ENCODE results near the gene BST2. TPM values are rescaled to one million over a fixed set of nuclear protein-coding genes. Genes with fewer than 3 reads are reported as not detected.

BST2 gene
- total RNA-seq, 1 donor = 10.1 TPM

DNA sequence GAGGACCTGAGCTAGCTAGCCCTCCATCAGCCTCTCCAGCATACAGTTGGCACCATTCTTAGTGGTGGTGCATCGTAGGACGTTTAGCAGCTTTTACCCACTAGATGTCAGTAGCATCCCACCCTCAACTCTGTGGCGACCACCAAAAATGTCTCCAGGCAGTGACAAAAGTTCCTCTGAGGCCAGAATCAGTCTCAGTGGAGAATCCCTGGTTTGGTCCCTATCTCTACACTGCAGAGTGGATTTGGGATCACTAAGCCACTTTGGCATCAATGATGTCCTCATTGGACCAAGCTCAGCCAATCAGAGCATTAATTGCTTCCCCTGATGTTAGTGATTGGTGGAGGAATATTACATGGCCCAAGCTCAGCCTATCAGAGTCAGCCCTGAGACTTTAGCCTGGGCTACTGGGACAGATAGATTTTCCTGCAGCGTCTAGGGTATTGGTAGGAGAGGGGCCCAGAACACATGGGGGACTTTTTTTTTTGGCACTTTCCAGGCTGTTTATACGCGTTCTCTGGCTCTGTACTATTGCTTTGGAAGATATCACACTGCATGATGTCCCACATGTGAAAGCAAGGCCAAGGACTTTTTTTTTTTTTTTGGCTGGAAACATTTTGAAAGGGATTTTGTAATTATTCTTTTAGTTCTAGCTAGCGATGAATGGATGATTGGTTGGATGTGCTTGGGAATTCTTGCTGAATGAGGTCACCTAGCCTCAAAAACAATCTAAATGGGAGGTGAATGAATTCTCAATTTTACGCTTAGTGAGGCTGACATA, 36.0 kb upstream of the BST2 start:
- no peak overlapping the region for H2AFZ ChIP-seq (ENCODE audit: low read length)
- TF ChIP-seq, protein P1, sequence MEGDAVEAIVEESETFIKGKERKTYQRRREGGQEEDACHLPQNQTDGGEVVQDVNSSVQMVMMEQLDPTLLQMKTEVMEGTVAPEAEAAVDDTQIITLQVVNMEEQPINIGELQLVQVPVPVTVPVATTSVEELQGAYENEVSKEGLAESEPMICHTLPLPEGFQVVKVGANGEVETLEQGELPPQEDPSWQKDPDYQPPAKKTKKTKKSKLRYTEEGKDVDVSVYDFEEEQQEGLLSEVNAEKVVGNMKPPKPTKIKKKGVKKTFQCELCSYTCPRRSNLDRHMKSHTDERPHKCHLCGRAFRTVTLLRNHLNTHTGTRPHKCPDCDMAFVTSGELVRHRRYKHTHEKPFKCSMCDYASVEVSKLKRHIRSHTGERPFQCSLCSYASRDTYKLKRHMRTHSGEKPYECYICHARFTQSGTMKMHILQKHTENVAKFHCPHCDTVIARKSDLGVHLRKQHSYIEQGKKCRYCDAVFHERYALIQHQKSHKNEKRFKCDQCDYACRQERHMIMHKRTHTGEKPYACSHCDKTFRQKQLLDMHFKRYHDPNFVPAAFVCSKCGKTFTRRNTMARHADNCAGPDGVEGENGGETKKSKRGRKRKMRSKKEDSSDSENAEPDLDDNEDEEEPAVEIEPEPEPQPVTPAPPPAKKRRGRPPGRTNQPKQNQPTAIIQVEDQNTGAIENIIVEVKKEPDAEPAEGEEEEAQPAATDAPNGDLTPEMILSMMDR (IDR thresholded peaks at IDR 0.05; ENCODE audit: extremely low read depth, low read depth, low read length) = peak; percentile 50
- peak; percentile 89 for DNase-seq (ENCODE audit: insufficient read length, low spot score, missing footprints)

DNA sequence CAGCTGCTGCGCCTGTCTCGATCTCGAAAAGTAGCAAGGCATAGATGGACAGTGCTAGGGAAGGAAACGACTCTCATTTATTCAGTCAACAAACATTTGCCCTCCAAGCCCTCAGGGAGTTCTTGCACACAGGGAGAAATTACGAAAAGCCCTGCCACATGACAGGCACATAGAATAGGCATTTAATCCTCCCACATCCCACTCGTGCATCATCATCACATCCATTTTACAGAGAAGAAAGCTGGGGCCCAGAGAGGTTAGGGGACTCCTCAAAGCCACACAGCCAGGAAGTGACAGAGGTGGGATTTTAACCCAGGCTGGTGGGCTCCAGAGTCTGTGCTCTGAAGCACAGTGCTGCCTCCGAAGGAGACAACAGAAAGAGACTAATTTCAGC, 31.4 kb upstream of the BST2 start:
- TF ChIP-seq, protein P1 (IDR thresholded peaks at IDR 0.05; ENCODE audit: extremely low read depth, low read depth, low read length) = no peak
- peak; percentile 36 for DNase-seq (ENCODE audit: insufficient read length, low spot score, missing footprints)
- Histone ChIP-seq H3K36me3 (ENCODE audit: insufficient read depth, low read length) (no peaks in the 10 kb centered on the region), H3K4me3 (ENCODE audit: insufficient read depth, low read length) (no peak overlapping the region), H3K9me3 (ENCODE audit: low read depth, low read length) (no peaks in the 10 kb centered on the region), H2AFZ (ENCODE audit: low read length) (no peak overlapping the region), H3K4me1 (ENCODE audit: insufficient read depth, low read length) (no peaks in the 10 kb centered on the region), H3K4me2 (ENCODE audit: insufficient read depth, low read length) (no peak overlapping the region), H3K79me2 (ENCODE audit: insufficient read depth, low read length) (no peaks in the 10 kb centered on the region), H3K27me3 (ENCODE audit: insufficient read depth, low read length) (no peaks in the 10 kb centered on the region), H4K20me1 (ENCODE audit: insufficient read depth, low read length) (no peaks in the 10 kb centered on the region), H3K27ac (ENCODE audit: low read depth, low read length) (no peak overlapping the region)

More for the DNA sequence above, 36.0 kb upstream of the BST2 start:
- Histone ChIP-seq H3K27me3 (ENCODE audit: insufficient read depth, low read length) (no peaks in the 10 kb centered on the region), H3K4me3 (ENCODE audit: insufficient read depth, low read length) (no peak overlapping the region), H3K27ac (ENCODE audit: low read depth, low read length) (no peak overlapping the region), H3K79me2 (ENCODE audit: insufficient read depth, low read length) (no peaks in the 10 kb centered on the region), H4K20me1 (ENCODE audit: insufficient read depth, low read length) (no peaks in the 10 kb centered on the region), H3K9me3 (ENCODE audit: low read depth, low read length) (no peaks in the 10 kb centered on the region), H3K36me3 (ENCODE audit: insufficient read depth, low read length) (no peaks in the 10 kb centered on the region), H3K4me1 (ENCODE audit: insufficient read depth, low read length) (no peaks in the 10 kb centered on the region), H3K4me2 (ENCODE audit: insufficient read depth, low read length) (no peak overlapping the region)

DNA sequence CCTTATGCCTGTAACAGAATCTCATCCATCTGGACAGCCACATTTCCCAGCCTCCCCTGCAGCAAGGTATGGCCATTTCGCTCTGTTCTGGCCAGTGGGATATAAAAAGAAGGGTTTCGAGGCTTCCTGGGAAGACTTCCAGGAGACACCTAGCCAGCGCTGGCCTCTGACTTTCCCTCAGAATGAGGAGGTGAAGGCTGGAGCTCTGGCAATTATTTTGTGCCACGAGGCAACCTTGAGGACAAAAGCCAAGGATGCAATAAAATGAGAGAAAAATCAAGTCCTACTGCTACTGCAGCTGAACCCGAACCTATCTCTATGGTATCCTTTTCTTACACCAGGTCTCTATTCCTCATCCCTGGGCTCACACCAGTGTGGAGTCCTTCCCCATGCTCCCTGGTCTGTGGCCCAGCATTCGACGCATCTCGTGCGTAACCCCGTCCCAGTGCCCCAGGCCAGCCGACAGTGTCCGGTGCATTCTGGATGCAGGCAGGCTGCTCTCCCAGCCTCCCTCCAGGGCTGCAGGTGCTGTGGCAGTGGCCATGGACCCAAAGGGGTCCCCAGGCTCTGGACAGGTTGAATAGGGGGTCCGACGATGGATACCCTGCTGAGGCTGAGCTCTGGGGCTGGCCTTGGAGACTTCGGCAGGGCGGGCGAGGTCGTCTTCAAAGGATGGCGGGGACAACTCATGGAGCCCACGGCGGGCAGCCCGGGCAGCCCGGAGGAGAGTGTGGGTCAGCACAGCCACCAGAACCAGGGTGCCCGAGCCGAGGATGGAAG, 30.9 kb upstream of the BST2 start:
- DNase-seq (ENCODE audit: insufficient read length, low spot score, missing footprints) = peak; percentile 52
- H3K4me2 ChIP-seq (ENCODE audit: insufficient read depth, low read length) = no peak overlapping the region

More for the DNA sequence above, 30.9 kb upstream of the BST2 start:
- TF ChIP-seq, protein P1 (IDR thresholded peaks at IDR 0.05; ENCODE audit: extremely low read depth, low read depth, low read length) = no peak
- Histone ChIP-seq H3K4me1 (ENCODE audit: insufficient read depth, low read length) (no peaks in the 10 kb centered on the region), H3K27me3 (ENCODE audit: insufficient read depth, low read length) (no peaks in the 10 kb centered on the region), H3K4me3 (ENCODE audit: insufficient read depth, low read length) (no peak overlapping the region), H3K27ac (ENCODE audit: low read depth, low read length) (no peak overlapping the region), H3K9me3 (ENCODE audit: low read depth, low read length) (no peaks in the 10 kb centered on the region), H2AFZ (ENCODE audit: low read length) (no peak overlapping the region), H3K79me2 (ENCODE audit: insufficient read depth, low read length) (no peaks in the 10 kb centered on the region), H3K36me3 (ENCODE audit: insufficient read depth, low read length) (no peaks in the 10 kb centered on the region), H4K20me1 (ENCODE audit: insufficient read depth, low read length) (no peaks in the 10 kb centered on the region)
